GM12891 (cell line): ENCODE results near the gene HDAC1.

ENCODE experiments used
- POLR2A ChIP-seq: IDR thresholded peaks from 2 replicates; pipeline ENCODE4 v1.6.1; 2011; ENCODE audit warnings: low read depth, low read length, control low read depth
- POLR2AphosphoS5 ChIP-seq: IDR thresholded peaks from 2 replicates; pipeline ENCODE4 v1.6.1; 2011; ENCODE audit warnings: low read depth, low read length, control low read depth
- POU2F2 ChIP-seq: IDR thresholded peaks from 2 replicates; pipeline ENCODE4 v1.6.1; 2011; ENCODE audit warnings: low read depth, mild to moderate bottlenecking, control low read depth, low read length, moderate library complexity
- SPI1 ChIP-seq: IDR thresholded peaks from 2 replicates; pipeline ENCODE4 v1.6.1; 2011; ENCODE audit warnings: low read depth, low read length, control low read depth
- TAF1 ChIP-seq: IDR thresholded peaks from 2 replicates; pipeline ENCODE4 v1.6.1; 2011; ENCODE audit warnings: low read depth, low read length, control low read depth

DNA sequence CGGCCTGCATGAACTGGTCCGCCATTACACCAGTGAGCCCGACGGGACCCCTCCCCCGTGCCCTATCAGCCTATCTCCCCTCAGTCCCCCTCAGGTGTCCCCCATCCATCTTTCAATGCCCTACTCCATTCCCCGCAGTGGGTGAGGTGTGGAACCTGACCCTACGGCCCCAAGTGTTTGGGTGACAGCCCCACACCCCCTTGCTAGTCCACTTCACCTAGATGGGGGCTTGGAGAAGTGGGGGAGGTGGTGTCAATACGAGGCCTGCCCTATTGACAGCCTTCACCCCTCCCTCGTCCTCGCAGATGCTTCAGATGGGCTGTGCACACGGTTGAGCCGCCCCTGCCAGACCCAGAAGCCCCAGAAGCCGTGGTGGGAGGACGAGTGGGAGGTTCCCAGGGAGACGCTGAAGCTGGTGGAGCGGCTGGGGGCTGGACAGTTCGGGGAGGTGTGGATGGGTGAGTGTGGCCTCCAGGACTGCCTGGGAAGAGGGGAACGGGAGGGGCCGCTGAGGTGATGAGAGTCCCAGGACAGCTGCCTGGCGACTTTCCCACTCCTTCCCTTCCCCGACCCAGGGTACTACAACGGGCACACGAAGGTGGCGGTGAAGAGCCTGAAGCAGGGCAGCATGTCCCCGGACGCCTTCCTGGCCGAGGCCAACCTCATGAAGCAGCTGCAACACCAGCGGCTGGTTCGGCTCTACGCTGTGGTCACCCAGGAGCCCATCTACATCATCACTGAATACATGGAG, 15.7 kb upstream of the HDAC1 start:
- TF ChIP-seq POLR2A (no peak), POLR2AphosphoS5 (no peak), TAF1 (no peak), SPI1 (no peak), POU2F2 (no peak)
